GM21825 (cell line): Measurements from ENCODE around the gene MAZ.
"Not testable (repeated sequence)": the region's sequence is repeated elsewhere in the genome, so short reads cannot be mapped to it uniquely, and the experiment has no call there.

Experiments
- ATAC-seq: cut with Tn5 transposase; IDR thresholded peaks from one replicate; pipeline ENCODE4 v1.9.1; 2021; ENCODE audit warnings: mild to moderate bottlenecking, moderate library complexity; ENCODE audit not compliant: unreplicated experiment

MAZ gene

DNA sequence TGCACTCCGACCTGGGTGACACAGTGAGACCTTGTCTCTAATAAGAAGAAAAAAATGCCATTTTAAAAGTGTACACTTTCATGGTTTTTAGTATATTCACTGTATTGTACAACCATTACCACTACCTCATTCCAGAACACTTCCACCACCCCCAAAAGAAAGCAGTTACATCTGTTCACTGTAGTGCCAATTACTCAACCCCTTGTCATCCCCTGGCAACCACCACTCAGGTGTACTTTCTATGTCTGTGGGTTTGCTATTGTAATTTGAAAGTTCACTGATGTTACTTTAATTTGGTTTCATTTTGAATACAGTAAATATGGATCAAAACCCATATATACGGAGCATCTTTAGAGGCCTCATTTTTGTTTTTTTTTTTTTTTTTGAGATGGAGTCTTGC, 22.2 kb upstream of the MAZ start:
- ATAC-seq, result no peak

DNA sequence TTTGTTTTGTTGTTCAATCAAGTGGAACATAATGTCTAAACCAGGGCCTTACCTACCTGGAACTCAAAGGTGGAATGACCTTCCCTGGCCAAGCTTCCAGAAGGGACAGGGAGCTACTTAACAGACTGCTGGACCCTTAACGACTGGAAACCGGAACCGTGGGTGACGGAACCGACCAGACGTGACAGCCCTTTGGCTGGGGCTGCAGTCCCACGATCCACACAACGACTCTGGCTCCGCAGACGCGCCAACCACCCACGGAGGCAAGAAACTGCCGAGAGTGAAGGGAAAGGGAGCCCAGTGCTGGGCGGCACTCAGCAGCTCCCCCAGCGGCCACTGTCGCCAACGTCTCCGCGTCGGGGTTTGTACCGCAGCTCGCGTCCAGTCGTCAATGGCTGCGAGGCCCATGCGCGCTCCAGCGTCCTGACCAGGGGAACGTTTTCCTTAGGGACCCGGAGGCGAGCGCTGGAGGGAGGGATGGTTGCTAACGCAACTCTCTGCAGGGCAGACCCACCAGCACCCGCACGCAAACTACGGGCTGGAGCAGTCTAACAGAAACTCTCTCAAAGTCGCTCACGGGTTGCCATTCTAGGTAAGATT, 21.3 kb upstream of the MAZ start:
- no peak for ATAC-seq

DNA sequence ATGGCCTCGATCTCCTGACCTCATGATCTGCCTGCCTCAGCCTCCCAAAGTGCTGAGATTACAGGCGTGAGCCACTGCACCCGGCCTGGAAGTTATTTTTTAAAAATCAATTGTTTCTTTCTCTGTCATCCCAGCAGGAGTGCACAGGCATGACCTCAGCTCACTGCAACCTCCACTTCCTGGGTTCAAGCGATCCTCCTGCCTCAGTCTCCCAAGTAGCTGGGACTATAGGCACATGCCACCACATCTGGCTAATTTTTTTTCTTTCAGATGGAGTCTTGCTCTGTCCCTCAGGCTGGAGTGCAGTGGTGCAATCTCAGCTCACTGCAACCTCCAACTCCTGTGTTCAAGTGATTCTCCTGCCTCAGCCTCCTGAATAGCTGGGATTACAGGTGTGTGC, 19.2 kb upstream of the MAZ start:
- not testable (repeated sequence) for ATAC-seq

DNA sequence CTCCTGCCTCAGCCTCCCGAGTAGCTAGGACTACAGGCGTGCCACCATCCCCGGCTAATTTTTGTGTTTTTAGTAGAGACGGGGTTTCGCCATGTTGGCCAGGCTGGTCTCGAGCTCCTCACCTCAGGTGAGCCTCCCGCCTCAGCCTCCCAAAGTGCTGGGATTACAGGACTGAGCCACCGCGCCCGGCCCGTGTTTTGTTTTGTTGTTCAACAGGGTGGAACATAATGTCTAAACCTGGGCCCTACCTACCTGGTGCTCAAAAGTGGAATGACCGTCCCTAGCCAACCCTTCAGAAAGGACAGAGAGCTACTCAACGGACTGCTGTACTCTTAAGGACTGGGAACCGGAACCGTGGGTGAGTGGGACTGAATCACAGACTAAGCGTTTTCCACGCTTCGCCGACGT, 16.6 kb upstream of the MAZ start:
- ATAC-seq, result no peak

DNA sequence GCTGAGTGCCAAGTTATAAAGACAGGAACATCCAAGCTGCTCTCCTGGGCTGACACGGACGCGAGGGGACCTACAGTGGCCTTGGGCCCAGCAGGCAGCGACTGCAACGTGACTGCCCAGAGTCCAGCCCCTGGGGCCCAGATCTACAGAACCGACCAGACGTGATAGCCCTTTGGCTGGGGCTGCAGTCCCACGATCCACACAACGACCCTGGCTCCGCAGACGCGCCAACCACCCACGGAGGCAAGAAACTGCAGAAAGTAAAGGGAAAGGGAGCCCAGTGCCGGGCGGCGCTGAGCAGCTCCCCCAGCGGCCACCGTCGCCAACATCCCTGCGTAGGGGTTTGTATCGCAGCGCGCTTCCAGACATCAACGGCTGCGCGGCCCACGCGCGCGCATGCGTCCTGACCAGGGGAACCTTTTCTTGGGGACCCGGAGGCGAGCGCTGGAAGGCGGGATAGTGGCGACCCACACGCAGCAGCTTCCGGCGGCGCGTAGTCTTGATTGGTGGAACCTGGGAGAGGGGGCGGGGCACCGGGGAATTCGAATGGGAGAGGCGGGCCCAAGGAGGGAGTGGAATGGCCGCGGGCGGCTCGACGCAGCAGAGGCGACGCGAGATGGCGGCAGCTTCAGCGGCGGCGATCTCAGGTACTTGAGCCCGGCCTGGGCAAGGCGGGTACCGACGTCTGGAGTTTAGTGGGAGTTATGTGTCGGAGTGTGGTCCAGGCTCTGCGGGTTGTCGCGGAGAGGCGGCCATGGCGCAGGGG, 16.0 kb upstream of the MAZ start, which contains the start of gene KIF22:
Gene KIF22 (plus strand): TSS at position 569 of the 766 bp plus-strand sequence. CDS start 9 bp downstream, at position 578.
- peak; percentile 89 for ATAC-seq

DNA sequence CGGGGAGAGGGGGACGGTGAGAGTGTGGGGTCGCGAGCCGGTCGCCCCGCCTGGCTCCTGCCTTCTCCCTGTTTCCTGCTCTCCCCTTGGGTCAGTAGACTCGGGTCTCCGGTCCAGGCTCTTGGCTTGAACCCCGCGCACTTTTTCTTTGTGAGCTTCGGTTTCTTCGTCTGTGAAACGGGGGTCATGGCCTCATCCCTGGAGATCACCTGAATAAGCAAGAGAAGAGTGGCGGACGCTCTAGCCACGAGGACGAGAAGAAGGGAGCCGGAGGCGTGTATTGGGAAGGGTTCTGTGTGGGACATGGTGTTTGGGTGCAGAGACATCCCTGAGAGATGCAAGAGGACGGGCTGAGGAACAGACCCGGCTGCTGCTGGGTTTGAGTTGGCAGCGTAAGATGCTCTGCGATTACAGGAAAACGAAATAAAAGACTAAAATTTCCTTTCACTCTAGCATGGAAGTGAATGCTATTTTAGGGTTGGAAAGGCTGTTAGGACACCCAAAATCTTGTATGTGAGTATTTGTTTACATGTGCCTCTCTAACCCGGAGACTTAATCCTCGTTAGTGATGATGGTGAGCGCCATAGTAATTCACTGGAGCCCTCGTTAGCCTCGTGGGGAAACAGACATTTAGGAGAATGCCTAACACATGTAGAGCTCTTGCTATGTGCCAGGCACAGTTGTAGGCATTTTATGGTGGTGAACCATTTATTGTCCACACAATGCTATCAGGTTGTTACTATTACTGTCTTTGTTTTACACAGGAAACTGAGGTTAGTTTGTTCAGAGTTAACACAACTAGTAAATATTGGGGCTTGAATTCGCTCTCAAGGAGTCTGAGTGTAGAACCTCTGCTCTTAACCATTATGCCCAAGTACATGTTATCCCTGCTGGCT, 15.1 kb upstream of the MAZ start:
- ATAC-seq, result no peak

DNA sequence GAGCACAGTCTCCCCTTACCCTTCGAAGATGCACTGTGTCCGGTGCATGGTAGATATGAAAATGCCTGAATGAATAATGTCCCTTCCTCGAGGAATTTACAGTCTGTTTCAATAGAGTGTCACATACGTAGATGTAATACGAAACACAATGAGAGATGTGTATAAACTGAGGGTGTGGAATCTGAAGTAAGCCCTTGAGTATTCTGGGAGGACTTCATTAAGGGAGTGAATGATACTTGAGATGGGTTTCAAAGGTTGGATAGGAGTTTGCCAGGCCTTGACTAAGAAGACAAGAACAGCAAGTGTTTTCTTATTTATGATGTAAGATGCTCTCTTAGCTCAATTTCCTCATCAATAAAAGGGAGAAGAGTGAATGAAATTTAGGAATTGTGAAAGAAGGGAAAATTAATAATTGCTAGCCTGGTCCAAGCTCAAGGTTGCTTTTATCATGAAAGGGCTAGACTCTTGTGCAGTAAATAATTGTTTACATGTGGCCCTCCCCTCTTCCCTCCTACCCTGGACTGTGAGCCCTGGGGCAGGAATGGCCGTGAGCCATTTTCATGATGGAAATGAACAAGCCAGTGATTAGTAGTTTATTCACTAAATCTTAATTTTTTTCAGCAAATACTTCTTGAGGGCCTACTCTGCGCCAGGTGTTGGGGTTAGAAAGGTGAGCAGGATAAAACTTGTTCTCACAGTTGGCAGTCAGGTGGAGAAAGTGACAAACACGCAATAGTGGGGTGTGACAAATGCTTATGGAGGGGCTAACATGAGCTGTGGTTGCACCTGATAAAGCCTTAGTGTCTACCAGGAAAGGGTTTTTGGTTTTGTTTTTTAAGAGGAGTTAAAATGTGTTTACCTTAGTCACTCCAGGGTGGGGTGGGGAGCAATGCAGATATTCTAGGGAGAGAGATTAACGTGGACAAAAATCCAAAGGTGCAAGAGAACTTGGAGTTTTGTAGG, 14.2 kb upstream of the MAZ start:
- no peak for ATAC-seq

DNA sequence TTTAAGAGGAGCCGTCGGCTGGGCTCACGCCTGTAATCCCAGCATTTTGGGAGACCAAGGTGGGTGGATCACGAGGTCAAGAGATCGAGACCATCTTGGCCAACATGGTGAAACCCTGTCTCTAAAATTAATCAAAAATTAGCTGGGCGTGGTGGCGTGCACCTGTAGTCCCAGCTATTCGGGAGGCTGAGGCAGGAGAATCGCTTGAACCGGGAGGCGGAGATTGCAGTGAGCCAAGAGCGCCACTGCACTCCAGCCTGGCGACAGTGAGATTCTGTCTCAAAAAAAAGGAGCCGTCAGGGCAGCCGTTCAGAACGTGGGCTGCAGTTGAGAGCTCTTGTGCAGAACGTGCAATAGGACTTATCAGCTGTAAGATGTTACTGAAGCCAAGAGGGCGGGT, 13.2 kb upstream of the MAZ start:
- ATAC-seq, result not testable (repeated sequence)

DNA sequence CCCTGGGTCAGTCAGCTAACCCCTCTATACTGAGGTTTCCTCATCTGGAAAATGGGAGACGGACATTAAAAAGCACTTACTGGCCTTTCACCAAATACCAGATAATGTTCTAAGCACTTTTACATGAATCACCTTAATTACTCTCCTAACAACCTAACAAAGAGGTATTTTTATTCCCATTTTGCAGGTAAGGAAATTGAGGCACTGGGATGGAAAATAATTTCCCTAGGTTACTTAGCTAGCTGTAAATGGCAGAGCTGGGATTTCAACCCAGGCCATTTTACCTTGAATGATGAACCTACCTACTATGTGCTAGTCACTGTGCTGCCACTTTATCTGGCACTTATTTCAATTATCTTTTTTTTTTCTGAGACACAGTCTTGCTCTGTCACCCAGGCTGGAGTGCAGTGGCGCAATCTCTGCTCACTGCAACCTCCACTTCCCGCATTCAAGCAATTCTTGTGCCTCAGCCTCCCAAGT, 12.1 kb upstream of the MAZ start:
- no peak for ATAC-seq

DNA sequence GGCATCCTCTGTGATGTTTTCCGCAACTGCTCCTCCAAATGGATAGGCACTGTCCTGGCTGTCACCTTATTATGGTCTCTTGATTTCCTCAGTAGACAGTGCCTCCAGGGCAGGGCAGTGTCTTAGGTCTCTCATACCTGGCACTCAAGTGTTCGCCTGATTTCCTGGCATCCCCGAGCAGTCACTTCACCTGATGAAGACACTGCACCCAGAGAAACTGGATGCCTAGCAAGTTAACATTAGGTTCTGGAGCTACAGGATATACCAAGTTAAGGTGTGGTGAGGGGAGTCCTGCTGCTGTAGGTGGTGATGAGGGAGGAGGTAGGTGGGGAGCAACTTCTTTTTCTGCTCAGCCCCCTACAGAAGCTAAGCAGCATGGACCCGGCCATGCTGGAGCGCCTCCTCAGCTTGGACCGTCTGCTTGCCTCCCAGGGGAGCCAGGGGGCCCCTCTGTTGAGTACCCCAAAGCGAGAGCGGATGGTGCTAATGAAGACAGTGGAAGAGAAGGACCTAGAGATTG, 3.9 kb upstream of the MAZ start:
- ATAC-seq, result no peak

DNA sequence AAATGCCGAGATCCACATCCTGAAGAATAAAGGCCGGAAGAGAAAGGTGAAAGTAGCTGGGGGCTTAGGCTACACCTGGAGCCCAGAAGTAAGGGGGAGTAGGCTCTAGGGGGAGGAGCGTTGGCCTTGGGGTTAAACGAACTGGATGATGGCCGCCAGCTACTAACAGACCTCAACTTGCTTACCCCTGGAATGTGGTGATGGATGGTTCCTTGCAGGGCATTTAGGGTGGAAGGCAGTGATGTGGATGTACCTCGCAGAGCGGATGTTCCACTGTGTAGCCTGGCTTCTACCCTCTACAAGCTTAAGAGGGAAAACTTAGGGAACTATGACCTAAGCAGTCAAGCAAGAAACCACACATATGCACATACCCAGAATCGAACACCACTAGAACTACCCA, 2.3 kb upstream of the MAZ start:
- ATAC-seq, result no peak

DNA sequence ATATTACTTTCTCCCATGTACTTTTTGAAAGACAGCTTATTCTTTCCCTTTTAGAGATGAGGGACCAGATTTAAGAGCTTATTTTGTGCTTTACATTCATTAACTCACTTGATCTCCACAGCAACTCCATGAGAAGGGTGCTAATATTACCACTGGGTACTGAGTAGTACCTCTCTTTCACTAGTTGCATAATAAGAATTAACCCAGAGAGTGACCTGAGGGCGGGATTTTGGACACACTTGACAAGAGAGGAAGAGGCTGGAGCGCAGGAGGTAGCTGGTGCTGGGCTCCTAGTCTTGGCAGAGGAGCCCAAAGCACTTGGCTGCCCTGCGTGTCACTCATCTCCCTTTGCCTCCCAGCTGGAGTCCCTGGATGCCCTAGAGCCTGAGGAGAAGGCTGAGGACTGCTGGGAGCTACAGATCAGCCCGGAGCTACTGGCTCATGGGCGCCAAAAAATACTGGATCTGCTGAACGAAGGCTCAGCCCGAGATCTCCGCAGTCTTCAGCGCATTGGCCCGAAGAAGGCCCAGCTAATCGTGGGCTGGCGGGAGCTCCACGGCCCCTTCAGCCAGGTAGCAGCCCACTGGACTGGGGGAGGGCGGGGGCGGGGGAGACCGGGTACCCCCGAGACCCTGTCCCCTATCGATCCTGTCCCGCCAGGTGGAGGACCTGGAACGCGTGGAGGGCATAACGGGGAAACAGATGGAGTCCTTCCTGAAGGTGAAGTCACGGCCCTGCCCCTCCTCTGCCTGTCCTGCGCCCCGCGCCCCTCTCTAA, 1.7 kb upstream of the MAZ start:
- ATAC-seq, result no peak

DNA sequence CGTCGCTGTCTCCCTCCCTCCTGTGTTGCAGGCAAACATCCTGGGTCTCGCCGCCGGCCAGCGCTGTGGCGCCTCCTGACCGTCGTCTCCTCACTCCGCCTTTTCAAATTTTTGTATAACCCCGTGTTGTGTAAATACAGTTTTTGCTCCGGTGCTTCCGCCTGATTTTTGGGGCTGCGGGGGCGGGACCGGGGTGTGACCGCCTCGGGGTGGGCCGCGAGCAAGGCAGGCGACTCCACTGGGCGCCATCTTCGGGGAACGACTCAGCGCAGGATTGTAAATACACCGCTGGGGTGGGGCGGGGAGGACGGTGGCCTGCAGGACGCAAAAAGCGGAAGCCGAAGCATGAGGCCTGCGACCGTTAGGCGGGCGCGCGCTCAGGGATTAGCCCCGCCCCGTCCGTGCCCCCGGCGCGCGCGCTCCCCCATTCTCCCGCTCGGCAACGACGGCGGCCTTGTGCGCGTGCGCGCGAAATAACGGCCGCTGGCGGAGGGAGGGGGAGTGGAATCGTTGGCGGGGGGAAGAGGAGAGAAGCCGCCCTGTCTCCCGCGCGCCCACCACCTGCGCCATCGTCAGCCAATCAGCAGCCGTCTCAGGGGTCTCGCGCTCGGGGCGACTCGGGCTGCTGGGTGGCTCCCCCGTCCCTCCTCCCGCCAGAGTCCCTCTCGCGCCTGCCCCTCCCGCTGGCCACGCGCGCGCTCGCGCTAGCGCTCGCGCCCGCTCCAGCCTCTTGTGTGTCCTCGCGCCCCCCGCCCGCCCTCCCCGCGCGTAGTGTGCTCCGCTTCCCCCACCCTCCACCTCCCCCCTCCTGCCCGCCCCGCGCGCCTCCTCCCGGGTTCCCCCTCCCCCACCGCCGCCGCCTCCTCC, 864 bp upstream of the MAZ start:
- peak; percentile 49 for ATAC-seq

DNA sequence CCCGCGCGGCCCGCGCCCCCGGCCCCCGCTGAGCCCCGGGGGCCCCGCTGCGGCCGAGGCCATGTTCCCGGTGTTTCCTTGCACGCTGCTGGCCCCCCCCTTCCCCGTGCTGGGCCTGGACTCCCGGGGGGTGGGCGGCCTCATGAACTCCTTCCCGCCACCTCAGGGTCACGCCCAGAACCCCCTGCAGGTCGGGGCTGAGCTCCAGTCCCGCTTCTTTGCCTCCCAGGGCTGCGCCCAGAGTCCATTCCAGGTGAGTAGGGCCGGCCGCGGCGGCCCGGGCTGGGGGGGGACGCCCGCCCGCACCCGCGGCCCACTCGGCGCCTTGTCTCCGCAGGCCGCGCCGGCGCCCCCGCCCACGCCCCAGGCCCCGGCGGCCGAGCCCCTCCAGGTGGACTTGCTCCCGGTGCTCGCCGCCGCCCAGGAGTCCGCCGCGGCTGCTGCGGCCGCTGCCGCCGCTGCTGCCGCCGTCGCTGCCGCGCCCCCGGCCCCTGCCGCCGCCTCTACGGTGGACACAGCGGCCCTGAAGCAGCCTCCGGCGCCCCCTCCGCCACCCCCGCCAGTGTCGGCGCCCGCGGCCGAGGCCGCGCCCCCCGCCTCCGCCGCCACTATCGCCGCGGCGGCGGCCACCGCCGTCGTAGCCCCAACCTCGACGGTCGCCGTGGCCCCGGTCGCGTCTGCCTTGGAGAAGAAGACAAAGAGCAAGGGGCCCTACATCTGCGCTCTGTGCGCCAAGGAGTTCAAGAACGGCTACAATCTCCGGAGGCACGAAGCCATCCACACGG, 504 bp downstream of the MAZ start:
- ATAC-seq, result no peak

DNA sequence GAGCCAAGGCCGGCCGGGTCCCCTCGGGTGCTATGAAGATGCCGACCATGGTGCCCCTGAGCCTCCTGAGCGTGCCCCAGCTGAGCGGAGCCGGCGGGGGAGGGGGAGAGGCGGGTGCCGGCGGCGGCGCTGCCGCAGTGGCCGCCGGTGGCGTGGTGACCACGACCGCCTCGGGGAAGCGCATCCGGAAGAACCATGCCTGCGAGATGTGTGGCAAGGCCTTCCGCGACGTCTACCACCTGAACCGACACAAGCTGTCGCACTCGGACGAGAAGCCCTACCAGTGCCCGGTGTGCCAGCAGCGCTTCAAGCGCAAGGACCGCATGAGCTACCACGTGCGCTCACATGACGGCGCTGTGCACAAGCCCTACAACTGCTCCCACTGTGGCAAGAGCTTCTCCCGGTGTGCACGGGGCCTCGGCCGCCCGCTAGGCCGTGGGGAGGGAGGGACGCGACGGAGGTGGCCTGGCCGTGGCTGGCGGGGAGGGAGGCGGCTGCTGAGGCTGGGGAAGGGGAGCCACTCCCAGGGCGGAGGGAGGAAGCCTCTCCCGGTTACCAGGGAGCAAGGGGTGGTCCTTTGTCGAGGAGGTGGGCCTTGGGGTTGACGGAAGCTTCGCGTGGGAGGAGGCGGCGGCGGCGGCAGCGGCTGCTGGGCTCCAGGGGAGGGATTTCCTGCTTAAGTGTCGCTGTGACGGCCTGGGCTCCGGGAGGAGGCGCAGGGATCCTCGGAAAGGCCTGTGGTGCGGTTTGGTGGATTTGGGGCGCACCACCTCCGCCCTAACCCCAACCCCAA, 1.3 kb downstream of the MAZ start:
- peak; percentile 27 for ATAC-seq

DNA sequence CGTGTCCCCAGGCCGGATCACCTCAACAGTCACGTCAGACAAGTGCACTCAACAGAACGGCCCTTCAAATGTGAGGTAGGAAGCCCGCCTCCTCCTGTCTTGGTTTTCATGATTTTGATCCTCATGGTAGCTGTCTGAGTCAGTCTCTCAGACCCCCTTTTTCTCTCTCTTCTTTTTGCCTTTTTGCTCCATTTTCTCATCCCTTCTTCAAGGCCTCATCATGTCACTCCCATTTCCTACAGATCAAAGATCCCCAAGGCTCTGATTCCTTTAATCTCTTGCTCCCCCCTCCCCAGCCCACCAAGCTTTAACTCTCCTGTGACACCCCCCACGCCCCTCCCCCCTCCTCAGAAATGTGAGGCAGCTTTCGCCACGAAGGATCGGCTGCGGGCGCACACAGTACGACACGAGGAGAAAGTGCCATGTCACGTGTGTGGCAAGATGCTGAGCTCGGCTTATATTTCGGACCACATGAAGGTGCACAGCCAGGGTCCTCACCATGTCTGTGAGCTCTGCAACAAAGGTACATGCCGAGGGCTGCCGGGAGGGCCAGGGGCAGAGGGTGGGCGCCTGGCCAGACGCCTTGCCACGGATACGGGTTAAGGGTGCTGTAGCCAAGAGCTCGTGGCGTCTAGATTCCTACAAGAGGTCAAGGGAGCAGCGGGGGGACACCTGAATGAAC, 2.0 kb downstream of the MAZ start:
- ATAC-seq, result no peak
